ENCODE data around the gene BTBD2.
A peak's percentile ranks its signal among the peaks of the same experiment; 100 is the strongest.

BTBD2 gene

DNA sequence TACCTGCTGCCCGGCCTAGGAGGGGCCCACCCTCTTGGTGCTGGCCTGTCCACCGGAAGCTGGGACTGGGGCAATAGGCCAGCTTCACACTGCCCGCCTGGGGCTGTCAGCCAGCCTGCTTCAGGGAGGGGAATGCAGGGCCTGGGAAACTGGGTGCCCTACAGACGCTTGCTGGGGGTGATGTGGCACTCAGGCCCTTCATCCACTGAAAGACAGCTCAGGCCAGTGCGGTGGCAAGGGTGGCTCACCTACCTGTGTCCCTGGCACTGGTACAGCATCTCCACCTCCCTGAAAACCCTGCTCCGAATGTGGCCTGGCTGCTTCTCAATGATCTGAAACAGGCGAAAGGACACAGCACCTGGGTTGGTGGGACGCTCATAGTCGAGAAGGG lies 27.7 kb upstream of the BTBD2 start:
- TF ChIP-seq CTCF (IDR thresholded peaks at IDR 0.05; ENCODE audit: low read depth, low read length) = no peak
- H3K4me3 ChIP-seq (replicated peaks in 1 of 2; ENCODE audit: low read depth in 2 of 2, low read length in 2 of 2) = no peak overlapping the region
- DNase-seq (ENCODE audit: low read depth in 2 of 2) = no peak

- no peak overlapping the region for H3K4me3 ChIP-seq (replicated peaks in 1 of 2; ENCODE audit: low read depth in 2 of 2, low read length in 2 of 2)
- DNase-seq (ENCODE audit: low read depth in 2 of 2) = no peak
- TF ChIP-seq CTCF (IDR thresholded peaks at IDR 0.05; ENCODE audit: low read depth, low read length) = no peak
Measured at GRCh38 chr19:2042485-2043250, 27.2 kb upstream of the BTBD2 start.

GRCh38 chr19:2041683-2042484 lies 26.4 kb upstream of the BTBD2 start:
- H3K4me3 ChIP-seq (replicated peaks in 1 of 2; ENCODE audit: low read depth in 2 of 2, low read length in 2 of 2) = no peak overlapping the region

GRCh38 chr19:2041433-2041682 lies 25.8 kb upstream of the BTBD2 start:
- DNase-seq (ENCODE audit: low read depth in 2 of 2) = no peak
- TF ChIP-seq CTCF (IDR thresholded peaks at IDR 0.05; ENCODE audit: low read depth, low read length) = no peak
- no peak overlapping the region for H3K4me3 ChIP-seq (replicated peaks in 1 of 2; ENCODE audit: low read depth in 2 of 2, low read length in 2 of 2)

More at GRCh38 chr19:2041683-2042484, 26.4 kb upstream of the BTBD2 start:
- TF ChIP-seq CTCF (IDR thresholded peaks at IDR 0.05; ENCODE audit: low read depth, low read length) = no peak
- peak; percentile 81 to 94 for DNase-seq (ENCODE audit: low read depth in 2 of 2)

DNA sequence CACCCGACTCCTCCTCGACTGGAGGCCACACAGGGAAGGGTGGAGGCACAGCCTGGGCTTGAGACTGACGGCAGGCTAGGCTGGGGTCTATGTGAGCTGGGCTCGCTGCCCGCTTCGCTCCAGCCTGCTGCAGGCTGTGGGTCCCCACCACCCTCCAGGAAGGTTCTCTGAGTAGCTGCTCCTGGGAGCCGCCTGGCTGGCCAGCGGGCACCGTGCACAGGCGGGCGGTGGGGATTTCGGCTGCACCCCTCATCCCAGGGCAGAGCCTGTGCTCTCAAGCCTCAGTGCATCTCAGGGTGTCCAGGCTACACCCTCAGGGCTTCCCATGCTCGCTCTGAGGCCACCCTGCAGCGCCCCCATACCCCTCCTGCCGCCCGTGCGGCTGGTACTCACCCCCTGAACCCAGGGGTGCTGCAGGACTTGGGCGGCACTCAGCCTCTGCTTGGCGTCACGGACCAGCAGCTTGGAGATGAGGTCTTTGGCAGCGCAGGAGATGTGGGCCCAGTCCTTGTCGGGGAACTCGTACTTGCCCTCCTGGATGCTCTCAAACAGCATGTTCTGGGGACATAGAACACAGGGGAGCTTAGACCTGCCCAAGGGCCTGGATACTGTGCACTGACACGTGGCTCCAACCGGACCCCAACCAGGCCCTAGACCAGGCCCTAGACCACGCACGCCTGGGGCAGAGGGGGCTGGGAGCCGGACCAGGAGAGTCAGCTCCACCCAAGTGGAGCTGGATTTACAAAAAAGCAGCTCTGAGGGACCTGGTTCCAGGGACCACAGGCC lies 25.3 kb upstream of the BTBD2 start:
- H3K4me3 ChIP-seq (replicated peaks in 1 of 2; ENCODE audit: low read depth in 2 of 2, low read length in 2 of 2) = no peak overlapping the region
- no peak for TF ChIP-seq CTCF (IDR thresholded peaks at IDR 0.05; ENCODE audit: low read depth, low read length)
- DNase-seq (ENCODE audit: low read depth in 2 of 2) = no peak

- TF ChIP-seq CTCF (IDR thresholded peaks at IDR 0.05; ENCODE audit: low read depth, low read length) = no peak
- no peak for DNase-seq (ENCODE audit: low read depth in 2 of 2)
Measured at GRCh38 chr19:2039959-2040646, 24.6 kb upstream of the BTBD2 start.

More at GRCh38 chr19:2039959-2040646, 24.6 kb upstream of the BTBD2 start:
- H3K4me3 ChIP-seq (replicated peaks in 1 of 2; ENCODE audit: low read depth in 2 of 2, low read length in 2 of 2) = no peak overlapping the region
